ENCODE data around the gene GNL1.
"Not testable (repeated sequence)": the region's sequence is repeated elsewhere in the genome, so short reads cannot be mapped to it uniquely, and the experiment has no call there.

GNL1 gene

GRCh38 chr6:30533460-30534294, 22.6 kb downstream of the GNL1 start:
- DNase-seq (ENCODE audit: extremely low read depth in 1 of 2, low read depth in 1 of 2), result no peak

- no peak for DNase-seq (ENCODE audit: extremely low read depth in 1 of 2, low read depth in 1 of 2)
Observed at GRCh38 chr6:30530014-30530413, 26.3 kb downstream of the GNL1 start.

- DNase-seq (ENCODE audit: extremely low read depth in 1 of 2, low read depth in 1 of 2), result peak in 1 of 2 donors; percentile 43
Observed at GRCh38 chr6:30529349-30529875, 26.9 kb downstream of the GNL1 start.

GRCh38 chr6:30526444-30526843, 29.8 kb downstream of the GNL1 start:
- not testable (repeated sequence) for DNase-seq (ENCODE audit: extremely low read depth in 1 of 2, low read depth in 1 of 2)

- not testable (repeated sequence) for DNase-seq (ENCODE audit: extremely low read depth in 1 of 2, low read depth in 1 of 2)
Observed at GRCh38 chr6:30521952-30522351, 34.3 kb downstream of the GNL1 start.

GRCh38 chr6:30521082-30521481, 35.2 kb downstream of the GNL1 start:
- DNase-seq (ENCODE audit: extremely low read depth in 1 of 2, low read depth in 1 of 2), result not testable (repeated sequence)

GRCh38 chr6:30520522-30520921, 35.8 kb downstream of the GNL1 start:
- no peak for DNase-seq (ENCODE audit: extremely low read depth in 1 of 2, low read depth in 1 of 2)

GRCh38 chr6:30518505-30519145, 37.7 kb downstream of the GNL1 start:
- not testable (repeated sequence) for DNase-seq (ENCODE audit: extremely low read depth in 1 of 2, low read depth in 1 of 2)

GRCh38 chr6:30517767-30518504, 38.4 kb downstream of the GNL1 start:
- not testable (repeated sequence) for DNase-seq (ENCODE audit: extremely low read depth in 1 of 2, low read depth in 1 of 2)

- DNase-seq (ENCODE audit: extremely low read depth in 1 of 2, low read depth in 1 of 2), result not testable (repeated sequence)
Observed at GRCh38 chr6:30516754-30517076, 39.6 kb downstream of the GNL1 start.

- peak; percentile 82 to 93 for DNase-seq (ENCODE audit: extremely low read depth in 1 of 2, low read depth in 1 of 2)
Observed at GRCh38 chr6:30515944-30516753, 40.1 kb downstream of the GNL1 start.

GRCh38 chr6:30515106-30515505, 41.2 kb downstream of the GNL1 start:
- DNase-seq (ENCODE audit: extremely low read depth in 1 of 2, low read depth in 1 of 2), result no peak

- no peak for DNase-seq (ENCODE audit: extremely low read depth in 1 of 2, low read depth in 1 of 2)
Observed at GRCh38 chr6:30513451-30513850, 42.8 kb downstream of the GNL1 start.

GRCh38 chr6:30511169-30511546, 45.1 kb downstream of the GNL1 start:
- no peak for DNase-seq (ENCODE audit: extremely low read depth in 1 of 2, low read depth in 1 of 2)

- DNase-seq (ENCODE audit: extremely low read depth in 1 of 2, low read depth in 1 of 2), result no peak
Observed at GRCh38 chr6:30510419-30511168, 45.7 kb downstream of the GNL1 start.

- DNase-seq (ENCODE audit: extremely low read depth in 1 of 2, low read depth in 1 of 2), result no peak
Observed at GRCh38 chr6:30508890-30509736, 47.2 kb downstream of the GNL1 start.

- DNase-seq (ENCODE audit: extremely low read depth in 1 of 2, low read depth in 1 of 2), result no peak
Observed at GRCh38 chr6:30507849-30508827, 48.2 kb downstream of the GNL1 start.
